Mesenchymal stem cell (in vitro differentiated cells and primary cell): ENCODE measurements around the gene CTSD.

Source experiments
- DNase-seq: peaks from one replicate; pipeline ENCODE4 v3.0.0-alpha.2; 2013
- H2AFZ ChIP-seq: one replicate; pipeline ENCODE4 v1.6.1; 2013; ENCODE audit warnings: low read depth, mild to moderate bottlenecking, control low read depth, inconsistent platforms, low read length, moderate library complexity
- H2AK5ac ChIP-seq: 2 replicates; pipeline ENCODE4 v1.6.1; 2013; ENCODE audit warnings: low read length, moderate library complexity, mild to moderate bottlenecking, inconsistent platforms; ENCODE audit not compliant: severe bottlenecking
- H2BK120ac ChIP-seq: one replicate; pipeline ENCODE4 v1.6.1; 2013; ENCODE audit warnings: low read depth, mild to moderate bottlenecking, inconsistent platforms, low read length, moderate library complexity
- H2BK12ac ChIP-seq, 2 experiments: one replicate each; pipeline ENCODE4 v1.6.1; 2013; ENCODE audit warnings: inconsistent platforms in 2 of 2, low read length in 2 of 2, mild to moderate bottlenecking in 2 of 2, moderate library complexity in 2 of 2, control low read depth in 1 of 2
- H2BK15ac ChIP-seq: one replicate; pipeline ENCODE4 v1.6.1; 2013; ENCODE audit warnings: mild to moderate bottlenecking, low read depth, inconsistent platforms; ENCODE audit not compliant: poor library complexity, severe bottlenecking
- H2BK5ac ChIP-seq: 2 replicates; pipeline ENCODE4 v1.6.1; 2013; ENCODE audit warnings: low read depth, mild to moderate bottlenecking, low read length, control low read depth, inconsistent platforms; ENCODE audit not compliant: poor library complexity, severe bottlenecking
- H3K14ac ChIP-seq, 2 experiments: one replicate each; pipeline ENCODE4 v1.6.1; 2013; ENCODE audit warnings: inconsistent platforms in 2 of 2, low read length in 2 of 2, control low read depth in 1 of 2, mild to moderate bottlenecking in 1 of 2, moderate library complexity in 1 of 2
- H3K18ac ChIP-seq, 2 experiments: one replicate each; pipeline ENCODE4 v1.6.1; 2013; ENCODE audit warnings: inconsistent platforms in 2 of 2, low read length in 2 of 2, control low read depth in 1 of 2, low read depth in 1 of 2, mild to moderate bottlenecking in 1 of 2
- H3K23ac ChIP-seq, 2 experiments: one replicate each; pipeline ENCODE4 v1.6.1; 2013; ENCODE audit warnings: inconsistent platforms in 2 of 2, low read length in 2 of 2, mild to moderate bottlenecking in 2 of 2, moderate library complexity in 2 of 2, control low read depth in 1 of 2
- H3K27ac ChIP-seq: 2 replicates; pipeline ENCODE4 v1.5.1; 2013; ENCODE audit warnings: mild to moderate bottlenecking, moderate library complexity, low read length, control low read depth, inconsistent platforms; ENCODE audit not compliant: poor library complexity, severe bottlenecking
- H3K27me3 ChIP-seq, 2 experiments: 2 replicates each; pipeline versions ENCODE4 v1.6.1 to v1.7.0; 2013; ENCODE audit warnings: low read length in 2 of 2, mild to moderate bottlenecking in 2 of 2, moderate library complexity in 2 of 2, control low read depth in 1 of 2, inconsistent platforms in 1 of 2; ENCODE audit not compliant: control insufficient read depth in 1 of 2, insufficient read depth in 1 of 2
- H3K36me3 ChIP-seq, 2 experiments: 2 replicates each; pipeline versions ENCODE4 v1.6.1 to v1.7.0; 2013; ENCODE audit warnings: low read length in 2 of 2, control low read depth in 1 of 2, inconsistent platforms in 1 of 2, low read depth in 1 of 2, mild to moderate bottlenecking in 1 of 2; ENCODE audit not compliant: insufficient read depth in 2 of 2, control insufficient read depth in 1 of 2
- H3K4ac ChIP-seq, 2 experiments: one replicate each; pipeline ENCODE4 v1.6.1; 2013; ENCODE audit warnings: inconsistent platforms in 2 of 2, low read length in 2 of 2, mild to moderate bottlenecking in 2 of 2, moderate library complexity in 2 of 2, control low read depth in 1 of 2, low read depth in 1 of 2
- H3K4me1 ChIP-seq: 2 replicates; pipeline ENCODE4 v1.6.1; 2013; ENCODE audit warnings: low read depth, low read length, control low read depth; ENCODE audit not compliant: control insufficient read depth, insufficient read depth
- H3K4me2 ChIP-seq: 2 replicates; pipeline ENCODE4 v1.6.1; 2013; ENCODE audit warnings: low read length, mild to moderate bottlenecking, inconsistent platforms; ENCODE audit not compliant: poor library complexity, severe bottlenecking
- H3K4me3 ChIP-seq, 2 experiments: 2 replicates each; pipeline versions ENCODE4 v1.5.1 to v1.7.0; 2013; ENCODE audit warnings: low read length in 2 of 2, mild to moderate bottlenecking in 2 of 2, control low read depth in 1 of 2, low read depth in 1 of 2; ENCODE audit not compliant: insufficient read depth in 1 of 2
- H3K79me1 ChIP-seq: replicated peaks from 2 replicates; pipeline ENCODE4 v1.6.1; 2013; ENCODE audit warnings: mild to moderate bottlenecking, control low read depth, low read length, inconsistent platforms; ENCODE audit not compliant: poor library complexity, severe bottlenecking
- H3K9ac ChIP-seq: 2 replicates; pipeline ENCODE4 v1.7.0; 2013; ENCODE audit warnings: mild to moderate bottlenecking, low read length, moderate library complexity
- H3K9me3 ChIP-seq: 2 replicates; pipeline ENCODE4 v1.7.0; 2013; ENCODE audit warnings: mild to moderate bottlenecking, low read length; ENCODE audit not compliant: control insufficient read depth
- H4K8ac ChIP-seq: one replicate; pipeline ENCODE4 v1.6.1; 2013; ENCODE audit warnings: inconsistent platforms, mild to moderate bottlenecking, low read length, moderate library complexity
- H4K91ac ChIP-seq: one replicate; pipeline ENCODE4 v1.6.1; 2013; ENCODE audit warnings: mild to moderate bottlenecking, low read length, inconsistent platforms
- WGBS: methylation state at CpG from one replicate; pipeline ENCODE4 v1.1.7; 2013; ENCODE audit warnings: mixed read lengths; 5-methylcytosine and 5-hydroxymethylcytosine counted together

The CTSD gene

DNA sequence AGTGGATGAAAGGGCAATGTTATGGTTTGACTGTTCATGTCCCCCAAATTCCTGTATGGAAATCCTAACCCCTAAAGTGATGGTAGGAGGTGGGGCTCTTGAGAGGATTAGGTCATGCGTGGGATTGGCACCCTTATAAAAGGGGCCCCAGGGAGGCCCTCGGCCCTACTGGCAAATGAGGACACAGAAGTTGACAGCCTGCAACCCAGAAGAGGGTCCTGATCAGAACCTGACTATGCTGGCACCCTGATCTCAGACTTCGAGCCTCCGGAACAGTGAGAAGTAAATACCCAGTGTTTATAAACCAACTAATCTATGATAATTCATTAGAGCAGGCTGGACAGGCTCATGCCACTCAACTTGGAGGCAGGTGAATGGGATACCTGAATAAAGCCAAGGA lies 22.0 kb downstream of the CTSD start:
- WGBS = 88% methylated on average over 4 of the region's 4 CpGs
- no peak overlapping the region for H3K4me2 ChIP-seq
- no peak overlapping the region for H3K18ac ChIP-seq
- no peak overlapping the region for H2BK5ac ChIP-seq
- no peak overlapping the region for H4K8ac ChIP-seq
- no peak for DNase-seq
- H3K79me1 ChIP-seq = no peaks in the 10 kb centered on the region
- no peak overlapping the region for H3K23ac ChIP-seq
- H2BK12ac ChIP-seq = no peak overlapping the region
- H3K27ac ChIP-seq = no peak overlapping the region
- no peak overlapping the region for H2BK120ac ChIP-seq
- H3K9me3 ChIP-seq = peaks cover 18% of the 10 kb centered on the region
- no peak overlapping the region for H2AFZ ChIP-seq
- no peak overlapping the region for H3K4ac ChIP-seq
- peaks cover 3 to 11% of the 10 kb centered on the region in 2 experiments for H3K36me3 ChIP-seq
- H3K9ac ChIP-seq = no peak overlapping the region
- no peak overlapping the region for H2BK15ac ChIP-seq
- H3K4me1 ChIP-seq = no peaks in the 10 kb centered on the region
- peaks cover 11 to 32% of the 10 kb centered on the region in 2 experiments for H3K27me3 ChIP-seq
- H2AK5ac ChIP-seq = no peak overlapping the region
- no peak overlapping the region for H4K91ac ChIP-seq
- H3K14ac ChIP-seq = no peak overlapping the region
- H3K4me3 ChIP-seq = no peak overlapping the region

GRCh38 chr11:1740786-1741530 lies 22.8 kb downstream of the CTSD start:
- H3K4me2 ChIP-seq = no peak overlapping the region
- no peak overlapping the region for H3K27ac ChIP-seq
- H3K27me3 ChIP-seq = peaks cover 18 to 39% of the 10 kb centered on the region in 2 experiments
- no peak overlapping the region for H2AK5ac ChIP-seq
- no peak overlapping the region for H4K91ac ChIP-seq
- no peak overlapping the region for H3K9ac ChIP-seq
- no peak overlapping the region for H2BK15ac ChIP-seq
- no peaks in the 10 kb centered on the region for H3K79me1 ChIP-seq
- WGBS = 87% methylated on average over 7 of the region's 8 CpGs
- no peak overlapping the region for H4K8ac ChIP-seq
- no peak overlapping the region for H2BK120ac ChIP-seq
- no peak overlapping the region for H2AFZ ChIP-seq
- no peak overlapping the region for H2BK5ac ChIP-seq
- no peak overlapping the region for H3K18ac ChIP-seq
- DNase-seq = no peak
- no peak overlapping the region for H3K14ac ChIP-seq
- H3K36me3 ChIP-seq = peaks cover 0 to 7% of the 10 kb centered on the region in 2 experiments
- H3K4me3 ChIP-seq = no peak overlapping the region
- no peak overlapping the region for H3K23ac ChIP-seq
- H3K4me1 ChIP-seq = no peaks in the 10 kb centered on the region
- no peak overlapping the region for H2BK12ac ChIP-seq
- no peak overlapping the region for H3K4ac ChIP-seq
- peaks cover 26% of the 10 kb centered on the region for H3K9me3 ChIP-seq

- Histone ChIP-seq H2BK15ac (no peak overlapping the region), H3K36me3 (no peaks in the 10 kb centered on the region), H4K8ac (no peak overlapping the region), H2AK5ac (no peak overlapping the region), H2AFZ (no peak overlapping the region), H3K18ac (no peak overlapping the region), H2BK12ac (no peak overlapping the region), H3K4me2 (no peak overlapping the region), H3K27ac (no peak overlapping the region), H3K23ac (no peak overlapping the region), H3K9me3 (peaks cover 28% of the 10 kb centered on the region), H3K14ac (no peak overlapping the region), H3K4me3 (no peak overlapping the region), H3K27me3 (peaks cover 28 to 51% of the 10 kb centered on the region in 2 experiments), H3K4me1 (no peaks in the 10 kb centered on the region), H2BK120ac (no peak overlapping the region), H4K91ac (no peak overlapping the region), H3K9ac (no peak overlapping the region), H2BK5ac (no peak overlapping the region), H3K4ac (no peak overlapping the region), H3K79me1 (no peaks in the 10 kb centered on the region)
- no peak for DNase-seq
- WGBS = 88% methylated on average over 8 of the region's 8 CpGs
Measured at GRCh38 chr11:1739576-1739975, 24.2 kb downstream of the CTSD start.

DNA sequence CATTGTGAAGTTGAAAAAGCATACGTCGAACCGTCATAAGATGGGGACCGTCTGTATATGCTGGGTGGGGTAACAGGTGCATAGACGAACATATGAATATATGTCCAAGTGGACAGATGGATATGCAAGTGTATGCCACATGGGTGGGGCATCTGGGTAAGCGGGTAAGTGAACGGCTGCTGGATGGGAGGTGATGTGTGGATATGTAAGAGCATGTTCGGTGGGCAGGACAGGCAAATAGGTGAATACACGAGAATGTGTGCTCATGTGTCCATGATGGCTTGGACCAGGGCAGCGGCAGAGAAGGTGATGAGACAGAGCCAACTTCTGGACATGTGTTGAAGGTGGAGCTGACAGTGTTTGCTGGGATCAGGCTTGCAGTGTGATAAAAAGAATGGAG lies 25.3 kb downstream of the CTSD start:
- no peak overlapping the region for H2BK120ac ChIP-seq
- H3K14ac ChIP-seq = no peak overlapping the region
- no peaks in the 10 kb centered on the region for H3K79me1 ChIP-seq
- H4K8ac ChIP-seq = no peak overlapping the region
- H2BK5ac ChIP-seq = no peak overlapping the region
- H3K9me3 ChIP-seq = peaks cover 28% of the 10 kb centered on the region
- H3K36me3 ChIP-seq = no peaks in the 10 kb centered on the region
- no peak overlapping the region for H3K4me3 ChIP-seq
- H2AK5ac ChIP-seq = no peak overlapping the region
- no peak overlapping the region for H3K23ac ChIP-seq
- peaks cover 40 to 63% of the 10 kb centered on the region in 2 experiments for H3K27me3 ChIP-seq
- no peak overlapping the region for H2BK12ac ChIP-seq
- H3K4ac ChIP-seq = no peak overlapping the region
- DNase-seq = no peak
- H4K91ac ChIP-seq = no peak overlapping the region
- no peak overlapping the region for H3K4me2 ChIP-seq
- WGBS = 93% methylated on average over 10 of the region's 10 CpGs
- no peak overlapping the region for H3K18ac ChIP-seq
- no peak overlapping the region for H3K9ac ChIP-seq
- H2AFZ ChIP-seq = no peak overlapping the region
- H3K4me1 ChIP-seq = no peaks in the 10 kb centered on the region
- H3K27ac ChIP-seq = no peak overlapping the region
- no peak overlapping the region for H2BK15ac ChIP-seq
